Breast epithelium (tissue), 3 donors: ENCODE measurements around the gene SEC14L1.

Experiments
- POLR2A ChIP-seq: fragments of 450-650 bp; IDR thresholded peaks from one replicate; pipeline ENCODE4 v1.6.1; 2016; ENCODE audit warnings: antibody characterized with exemption, mild to moderate bottlenecking, moderate library complexity
- POLR2AphosphoS5 ChIP-seq, 3 donors: sonication (generic); formaldehyde crosslinking; IDR thresholded peaks; one replicate each; pipeline ENCODE4 v1.6.1; 2017; ENCODE audit warnings: antibody characterized with exemption in 3 of 3
- TF ChIP-seq, protein P1 (sequence below), 3 donors: fragments of 450-650 bp; IDR thresholded peaks; one replicate each; pipeline ENCODE4 v1.5.1; 2016 to 2017; ENCODE audit warnings: antibody characterized with exemption in 3 of 3, mild to moderate bottlenecking in 3 of 3, moderate library complexity in 3 of 3

DNA sequence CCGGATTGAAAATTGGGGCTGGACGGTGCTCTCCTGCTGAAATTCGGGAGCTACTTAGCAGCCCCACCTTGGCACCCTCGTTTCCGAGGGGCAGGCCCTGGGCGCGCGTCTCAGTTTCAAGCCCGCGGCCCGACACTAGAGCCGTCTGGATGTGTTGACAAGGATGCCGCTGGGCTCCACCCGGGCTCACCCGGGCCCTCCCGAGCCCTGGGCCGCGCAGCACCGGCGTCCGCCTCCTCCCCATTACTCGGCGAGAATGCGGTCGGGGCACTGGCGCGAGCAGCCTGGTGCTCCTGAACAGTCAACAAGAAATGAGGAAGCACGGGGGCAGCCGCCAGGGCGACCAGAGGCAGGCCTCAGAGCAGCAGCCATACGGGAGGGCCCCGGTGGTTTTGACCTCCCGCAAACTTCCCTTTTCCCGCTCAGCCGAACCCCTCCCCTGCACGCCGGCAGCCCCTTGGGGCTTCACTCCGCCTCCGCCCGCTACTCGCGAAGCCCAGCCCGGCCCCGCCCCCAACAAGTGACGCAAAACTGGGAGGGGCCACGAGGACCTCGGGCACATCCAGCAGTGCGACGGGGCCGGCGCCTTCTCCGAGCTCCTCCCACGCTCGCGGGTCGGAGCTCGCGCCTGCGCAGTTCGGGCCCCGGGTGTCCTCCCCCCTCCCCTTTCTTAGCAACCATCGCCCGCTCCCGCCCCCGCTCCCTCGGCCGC, 447 bp upstream of the SEC14L1 start:
- TF ChIP-seq, protein P1, sequence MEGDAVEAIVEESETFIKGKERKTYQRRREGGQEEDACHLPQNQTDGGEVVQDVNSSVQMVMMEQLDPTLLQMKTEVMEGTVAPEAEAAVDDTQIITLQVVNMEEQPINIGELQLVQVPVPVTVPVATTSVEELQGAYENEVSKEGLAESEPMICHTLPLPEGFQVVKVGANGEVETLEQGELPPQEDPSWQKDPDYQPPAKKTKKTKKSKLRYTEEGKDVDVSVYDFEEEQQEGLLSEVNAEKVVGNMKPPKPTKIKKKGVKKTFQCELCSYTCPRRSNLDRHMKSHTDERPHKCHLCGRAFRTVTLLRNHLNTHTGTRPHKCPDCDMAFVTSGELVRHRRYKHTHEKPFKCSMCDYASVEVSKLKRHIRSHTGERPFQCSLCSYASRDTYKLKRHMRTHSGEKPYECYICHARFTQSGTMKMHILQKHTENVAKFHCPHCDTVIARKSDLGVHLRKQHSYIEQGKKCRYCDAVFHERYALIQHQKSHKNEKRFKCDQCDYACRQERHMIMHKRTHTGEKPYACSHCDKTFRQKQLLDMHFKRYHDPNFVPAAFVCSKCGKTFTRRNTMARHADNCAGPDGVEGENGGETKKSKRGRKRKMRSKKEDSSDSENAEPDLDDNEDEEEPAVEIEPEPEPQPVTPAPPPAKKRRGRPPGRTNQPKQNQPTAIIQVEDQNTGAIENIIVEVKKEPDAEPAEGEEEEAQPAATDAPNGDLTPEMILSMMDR (IDR thresholded peaks at IDR 0.05), result peak; percentile 14 to 32 (median 22)
- peak; percentile 89 to 96 (median 90) for TF ChIP-seq POLR2AphosphoS5 (IDR thresholded peaks at IDR 0.05)
- TF ChIP-seq POLR2A, result peak; percentile 95
